GM23248 (cell line): Measurements from ENCODE around the gene HBS1L. TPM values are rescaled to one million over a fixed set of nuclear protein-coding genes. Genes with fewer than 3 reads are reported as not detected.

Experiments used
- DNase-seq: peaks from one replicate; pipeline ENCODE4 v3.0.0-alpha.2; 2015
- H2AFZ ChIP-seq: fragments of 200-600 bp; sonication (generic); 2 replicates; pipeline ENCODE4 v1.6.1; 2016; ENCODE audit warnings: antibody characterized with exemption
- H3F3A ChIP-seq: fragments of 200-600 bp; sonication (generic); 2 replicates; pipeline ENCODE4 v1.6.1; 2016; ENCODE audit warnings: mild to moderate bottlenecking, antibody characterized with exemption, mixed run types; ENCODE audit not compliant: insufficient read depth
- H3K27ac ChIP-seq: fragments of 200-600 bp; sonication (generic); 2 replicates; pipeline ENCODE4 v1.5.1; 2016; ENCODE audit warnings: mild to moderate bottlenecking
- H3K27me3 ChIP-seq: fragments of 200-600 bp; sonication (generic); replicated peaks from 2 replicates; pipeline ENCODE4 v1.6.1; 2016; ENCODE audit warnings: mild to moderate bottlenecking; ENCODE audit not compliant: insufficient read depth
- H3K36me3 ChIP-seq: fragments of 200-600 bp; sonication (generic); 2 replicates; pipeline ENCODE4 v1.6.1; 2016; ENCODE audit warnings: low read depth, mild to moderate bottlenecking
- H3K4me1 ChIP-seq: fragments of 200-600 bp; sonication (generic); 2 replicates; pipeline ENCODE4 v1.6.1; 2016; ENCODE audit warnings: mild to moderate bottlenecking; ENCODE audit not compliant: insufficient read depth
- H3K4me2 ChIP-seq: fragments of 200-600 bp; sonication (generic); one replicate; pipeline ENCODE4 v1.6.1; 2016; ENCODE audit warnings: mild to moderate bottlenecking; ENCODE audit not compliant: unreplicated experiment
- H3K4me3 ChIP-seq: fragments of 200-600 bp; sonication (generic); 2 replicates; pipeline ENCODE4 v1.5.1; 2016; ENCODE audit warnings: mild to moderate bottlenecking
- H3K79me2 ChIP-seq: fragments of 200-600 bp; sonication (generic); 2 replicates; pipeline ENCODE4 v1.6.1; 2016; ENCODE audit warnings: mild to moderate bottlenecking; ENCODE audit not compliant: insufficient read depth
- H3K9ac ChIP-seq: fragments of 200-600 bp; sonication (generic); 2 replicates; pipeline ENCODE4 v1.6.1; 2016; ENCODE audit warnings: mild to moderate bottlenecking
- H3K9me2 ChIP-seq: fragments of 200-600 bp; sonication (generic); 2 replicates; pipeline ENCODE4 v1.6.1; 2016; ENCODE audit warnings: mixed run types, mild to moderate bottlenecking, moderate library complexity; ENCODE audit not compliant: insufficient read depth
- H3K9me3 ChIP-seq: fragments of 200-600 bp; sonication (generic); one replicate; pipeline ENCODE4 v1.6.1; 2017; ENCODE audit warnings: low read depth
- H4K20me1 ChIP-seq: fragments of 200-600 bp; sonication (generic); 2 replicates; pipeline ENCODE4 v1.6.0; 2016; ENCODE audit not compliant: insufficient read depth
- EZH2 ChIP-seq: fragments of 200-600 bp; sonication (generic); IDR thresholded peaks from 2 replicates; pipeline ENCODE4 v1.6.1; 2018; ENCODE audit warnings: antibody characterized with exemption, mild to moderate bottlenecking; ENCODE audit not compliant: insufficient read depth, poor library complexity, severe bottlenecking
- EZH2phosphoT487 ChIP-seq: fragments of 200-600 bp; sonication (generic); IDR thresholded peaks from 2 replicates; pipeline ENCODE4 v1.6.1; 2018; ENCODE audit warnings: antibody characterized with exemption, moderate library complexity, mild to moderate bottlenecking, low read depth; ENCODE audit not compliant: insufficient read depth
- WGBS, 2 experiments: methylation state at CpG; one replicate each; pipeline ENCODE4 v1.1.6; 2015 to 2017; ENCODE audit warnings: low lambda C conversion rate in 2 of 2, low coverage in 1 of 2; ENCODE audit errors: missing lambda C conversion rate in 2 of 2; 5-methylcytosine and 5-hydroxymethylcytosine counted together
- in situ Hi-C: fragments of 300-500 bp; cut with MboI; formaldehyde crosslinking; loops from 2 replicates; pipeline ENCODE4 v1.15.0; 2020
- polyA plus RNA-seq: library from polyadenylated mRNA; unstranded; fragments of >200 nt; fragmentation: Nextera tagmentation; extraction: Ambion mirVana; gene quantifications from 2 replicates; pipeline ENCODE4 v1.2.1, GENCODE V29; 2016
- total RNA-seq: library from RNA; depleted of rRNA; stranded (reverse); fragments of >200 nt; shearing (Covaris generic); gene quantifications from 2 replicates; pipeline ENCODE4 v1.2.3, GENCODE V29; 2014

The HBS1L gene
- total and polyA plus RNA-seq, 2 experiments from 2014 or later: 83.1 to 83.9 TPM

GRCh38 chr6:134951494-134952263, 102.9 kb downstream of the HBS1L start:
- 88 to 93% methylated on average over 13 of the region's 13 CpGs for WGBS, 2 experiments
- in situ Hi-C loops: no loop called here
- Histone ChIP-seq H2AFZ (no peak overlapping the region), H3K4me1 (no peaks in the 10 kb centered on the region), H3K79me2 (no peaks in the 10 kb centered on the region), H3K27ac (no peak overlapping the region), H4K20me1 (no peaks in the 10 kb centered on the region), H3K27me3 (no peaks in the 10 kb centered on the region), H3K9ac (no peak overlapping the region), H3K9me2 (no peaks in the 10 kb centered on the region), H3K4me2 (no peak overlapping the region), H3K9me3 (no peaks in the 10 kb centered on the region), H3K36me3 (no peaks in the 10 kb centered on the region), H3K4me3 (no peak overlapping the region), H3F3A (no peaks in the 10 kb centered on the region)
- no peak for DNase-seq
- TF ChIP-seq EZH2phosphoT487: no peak
- TF ChIP-seq EZH2: no peak

- Histone ChIP-seq H3K9me2 (no peaks in the 10 kb centered on the region), H3K79me2 (no peaks in the 10 kb centered on the region), H3K36me3 (no peaks in the 10 kb centered on the region), H3K4me2 (no peak overlapping the region), H4K20me1 (no peaks in the 10 kb centered on the region), H3K4me1 (no peaks in the 10 kb centered on the region), H3K9ac (no peak overlapping the region), H3K4me3 (no peak overlapping the region), H3K27me3 (no peaks in the 10 kb centered on the region), H3K9me3 (no peaks in the 10 kb centered on the region), H3K27ac (no peak overlapping the region), H2AFZ (no peak overlapping the region), H3F3A (no peaks in the 10 kb centered on the region)
- WGBS, 2 experiments: 10 to 20% methylated on average over 2 of the region's 2 CpGs
- no peak for DNase-seq
- in situ Hi-C loops: no loop called here
- no peak for TF ChIP-seq EZH2
- TF ChIP-seq EZH2phosphoT487: no peak
These were observed 104.1 kb downstream of the HBS1L start for GRCh38 chr6:134950482-134950881.

GRCh38 chr6:134949927-134950326, 104.7 kb downstream of the HBS1L start, which contains the start of gene ALDH8A1:
Gene ALDH8A1, minus strand, starts transcription at chr6:134950101. Its CDS starts 48 bp downstream, at chr6:134950053.
- Histone ChIP-seq H3K4me1 (no peaks in the 10 kb centered on the region), H3K9me3 (no peaks in the 10 kb centered on the region), H4K20me1 (no peaks in the 10 kb centered on the region), H3K27ac (no peak within 1 kb of the TSS), H3K9me2 (no peaks in the 10 kb centered on the region), H3K4me2 (no peak within 1 kb of the TSS), H3K79me2 (no peaks in the 10 kb centered on the region), H3K27me3 (no peaks in the 10 kb centered on the region), H2AFZ (no peak within 1 kb of the TSS), H3K9ac (no peak within 1 kb of the TSS), H3K36me3 (no peaks in the 10 kb centered on the region), H3F3A (no peaks in the 10 kb centered on the region), H3K4me3 (no peak within 1 kb of the TSS)
- in situ Hi-C loops: loop anchor here (10.0 kb wide), 1 partner anchor 795 kb away; no protein-coding TSS in a partner anchor
- no peak for DNase-seq
- TF ChIP-seq EZH2phosphoT487 (no peak), EZH2 (no peak)
- WGBS, 2 experiments: 86 to 93% methylated on average over 4 of the region's 4 CpGs

- no peak overlapping the region for H3K4me2 ChIP-seq
- H3K4me3 ChIP-seq: no peak overlapping the region
- H4K20me1 ChIP-seq: no peaks in the 10 kb centered on the region
- no peaks in the 10 kb centered on the region for H3K9me2 ChIP-seq
- H2AFZ ChIP-seq: no peak overlapping the region
- H3K27me3 ChIP-seq: no peaks in the 10 kb centered on the region
- in situ Hi-C loops: loop anchor here (10.0 kb wide), 1 partner anchor 794 kb away; no protein-coding TSS in a partner anchor
- H3F3A ChIP-seq: no peaks in the 10 kb centered on the region
- WGBS, 2 experiments: 96 to 97% methylated on average over 1 of the region's 1 CpG
- DNase-seq: no peak
- no peak overlapping the region for H3K27ac ChIP-seq
- H3K9ac ChIP-seq: no peak overlapping the region
- no peaks in the 10 kb centered on the region for H3K36me3 ChIP-seq
- TF ChIP-seq EZH2: no peak
- no peak for TF ChIP-seq EZH2phosphoT487
- no peaks in the 10 kb centered on the region for H3K9me3 ChIP-seq
- H3K79me2 ChIP-seq: no peaks in the 10 kb centered on the region
- H3K4me1 ChIP-seq: no peaks in the 10 kb centered on the region
These were observed 105.9 kb downstream of the HBS1L start for GRCh38 chr6:134948691-134949090.
